HUES64 (cell line): ENCODE data around the gene TBCC.
"Not testable (repeated sequence)": the region's sequence is repeated elsewhere in the genome, so short reads cannot be mapped to it uniquely, and the experiment has no call there.

Experiments
- H3K27ac ChIP-seq: 2 replicates; pipeline ENCODE4 v1.7.0; 2013; ENCODE audit warnings: low read depth, low read length, inconsistent platforms
- H3K27me3 ChIP-seq: 2 replicates; pipeline ENCODE4 v1.6.1; 2013; ENCODE audit warnings: mild to moderate bottlenecking, low read length; ENCODE audit not compliant: insufficient read depth
- H3K36me3 ChIP-seq: 2 replicates; pipeline ENCODE4 v1.6.1; 2013; ENCODE audit warnings: mild to moderate bottlenecking, low read length; ENCODE audit not compliant: insufficient read depth
- H3K4me1 ChIP-seq: 2 replicates; pipeline ENCODE4 v1.6.1; 2013; ENCODE audit warnings: mild to moderate bottlenecking, low read length, moderate library complexity; ENCODE audit not compliant: insufficient read depth
- H3K4me3 ChIP-seq: 2 replicates; pipeline ENCODE4 v1.5.1; 2013; ENCODE audit warnings: mild to moderate bottlenecking, low read length, moderate library complexity
- H3K9ac ChIP-seq: 2 replicates; pipeline ENCODE4 v1.6.1; 2013; ENCODE audit warnings: mild to moderate bottlenecking, low read depth, low read length
- H3K9me3 ChIP-seq: 2 replicates; pipeline ENCODE4 v1.6.1; 2013; ENCODE audit warnings: low read depth, low read length; ENCODE audit not compliant: insufficient read depth
- WGBS: fragments of 150-250, 120-280 bp; methylation state at CpG from one replicate; pipeline ENCODE4 v1.1.7; 2013; ENCODE audit warnings: missing lambda C conversion rate; 5-methylcytosine and 5-hydroxymethylcytosine counted together

Gene TBCC

DNA sequence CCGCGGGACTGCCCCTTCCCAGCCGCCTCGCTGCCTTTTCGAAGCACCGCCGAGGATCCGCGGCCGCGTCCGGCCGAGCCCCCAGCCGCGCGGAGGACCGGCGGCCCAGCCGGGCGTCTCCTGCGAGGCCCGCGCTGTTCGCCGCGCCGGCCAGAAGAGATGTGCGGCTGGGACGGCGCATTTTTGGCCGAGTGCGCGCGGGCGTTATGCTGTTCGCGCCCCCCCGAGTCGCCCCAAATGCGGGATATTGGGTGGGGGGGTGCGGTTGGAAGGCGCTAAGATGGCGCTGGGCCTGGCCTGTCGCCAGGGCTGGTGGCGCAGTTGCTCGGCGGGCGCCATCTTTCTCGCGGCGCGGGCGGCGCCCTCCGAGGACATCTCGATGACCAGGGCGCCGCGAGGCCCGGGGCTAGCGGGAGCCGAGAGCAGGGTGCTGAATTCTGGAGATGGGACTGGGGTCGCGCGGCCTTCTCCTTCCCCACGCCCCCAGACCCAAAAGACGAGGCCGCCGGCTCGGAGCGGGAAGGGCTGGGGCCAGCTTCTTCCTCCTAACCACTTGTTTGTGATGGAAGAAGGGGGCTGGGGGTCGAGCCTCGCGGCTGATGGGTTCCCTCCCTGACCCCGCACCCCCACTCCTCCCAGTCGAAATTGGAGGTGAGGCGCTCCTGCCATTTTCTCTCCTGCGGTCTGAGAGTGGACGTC, 37.4 kb upstream of the TBCC start:
- WGBS: under 1% methylated on average over 70 of the region's 79 CpGs
- no peaks in the 10 kb centered on the region for H3K36me3 ChIP-seq
- H3K4me1 ChIP-seq: peaks cover 34% of the 10 kb centered on the region
- peak overlapping the region; percentile 80 for H3K4me3 ChIP-seq
- peak overlapping the region; percentile 100 for H3K9ac ChIP-seq
- H3K27ac ChIP-seq: peak overlapping the region; percentile 100
- H3K27me3 ChIP-seq: no peaks in the 10 kb centered on the region
- no peaks in the 10 kb centered on the region for H3K9me3 ChIP-seq

DNA sequence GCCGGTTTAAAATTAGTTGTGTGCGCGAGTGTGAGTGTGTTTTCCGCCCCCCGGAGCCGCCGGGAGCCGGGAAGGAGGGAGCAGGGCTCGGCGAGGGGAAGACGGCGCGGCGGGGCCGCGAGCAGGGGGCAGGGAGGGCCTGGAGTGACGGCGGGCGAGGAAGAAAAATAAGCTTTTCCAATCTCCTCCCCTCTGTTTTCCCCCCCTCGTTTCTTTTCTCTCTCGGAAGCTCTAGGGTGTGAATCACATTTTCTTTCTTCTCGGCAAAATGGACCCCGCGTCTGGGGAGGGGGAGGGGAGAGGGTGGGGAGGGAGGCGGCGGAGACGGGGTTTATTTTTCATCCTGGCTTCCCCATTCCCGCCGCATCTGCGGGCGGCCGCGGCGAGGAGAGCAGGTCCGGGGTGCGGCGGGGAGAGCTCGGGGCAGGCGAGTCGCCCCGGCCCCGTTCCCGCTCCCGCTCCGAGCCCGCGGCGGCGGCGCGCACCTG, 36.8 kb upstream of the TBCC start:
- H3K27me3 ChIP-seq: no peaks in the 10 kb centered on the region
- peak overlapping the region; percentile 100 for H3K27ac ChIP-seq
- WGBS: under 1% methylated on average over 47 of the region's 51 CpGs
- peaks cover 34% of the 10 kb centered on the region for H3K4me1 ChIP-seq
- H3K9ac ChIP-seq: peak overlapping the region; percentile 100
- H3K36me3 ChIP-seq: no peaks in the 10 kb centered on the region
- peak overlapping the region; percentile 80 for H3K4me3 ChIP-seq
- H3K9me3 ChIP-seq: no peaks in the 10 kb centered on the region

DNA sequence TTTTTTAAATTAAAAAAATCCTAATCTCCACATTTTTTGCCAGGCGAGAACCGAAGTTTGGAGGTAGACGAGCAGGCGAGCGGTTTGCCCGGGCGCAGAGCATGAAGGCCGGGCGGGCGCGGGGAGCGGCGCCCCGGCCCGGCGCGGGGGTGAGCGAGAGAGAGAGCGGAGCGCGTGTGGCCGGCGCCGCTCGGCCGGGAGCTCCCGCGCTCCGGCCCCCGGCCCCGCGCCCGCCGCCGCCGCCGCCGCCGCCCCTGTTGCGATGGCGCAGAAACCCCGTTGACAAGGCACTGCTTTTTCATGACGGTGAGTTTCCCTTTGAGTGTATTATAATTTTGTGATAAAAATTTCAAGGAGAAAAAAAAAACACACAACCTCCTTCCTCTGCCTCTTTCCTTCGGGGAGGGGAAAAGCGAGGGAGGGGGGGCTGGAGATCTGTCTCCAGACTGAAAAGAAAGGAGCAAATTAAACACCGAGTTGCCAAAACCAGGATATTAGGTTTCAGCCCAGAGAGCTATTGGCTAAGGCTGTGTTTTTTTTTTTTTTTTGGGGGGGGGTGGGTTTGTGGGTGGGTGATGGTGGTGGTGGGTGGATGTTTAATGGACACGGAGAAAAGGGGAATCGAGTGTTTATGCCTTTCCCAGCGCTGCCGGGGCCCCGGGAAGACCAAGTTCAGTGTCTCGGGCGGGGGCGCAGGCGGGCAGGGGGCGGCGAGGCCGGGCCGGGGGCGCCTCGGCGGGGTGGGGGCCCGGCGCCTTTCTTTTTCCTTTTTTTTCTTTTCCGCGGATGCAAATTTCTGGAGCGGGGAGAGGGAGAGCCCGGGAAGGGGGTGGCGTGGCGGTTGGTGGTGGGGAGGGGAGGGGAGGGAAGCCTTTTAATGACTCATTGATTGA, 36.1 kb upstream of the TBCC start, which contains the start of gene BICRAL:
BICRAL (plus strand) TSS at position 257 of the 893 bp plus-strand sequence. CDS start 39,971 bp downstream, outside the sequence.
- WGBS: under 1% methylated on average over 64 of the region's 70 CpGs
- Histone ChIP-seq H3K36me3 (no peaks in the 10 kb centered on the region), H3K4me1 (peaks cover 33% of the 10 kb centered on the region), H3K27me3 (no peaks in the 10 kb centered on the region), H3K9me3 (no peaks in the 10 kb centered on the region), H3K4me3 (peak within 1 kb of the TSS; percentile 80), H3K9ac (peak within 1 kb of the TSS; percentile 100), H3K27ac (peak within 1 kb of the TSS; percentile 100)

DNA sequence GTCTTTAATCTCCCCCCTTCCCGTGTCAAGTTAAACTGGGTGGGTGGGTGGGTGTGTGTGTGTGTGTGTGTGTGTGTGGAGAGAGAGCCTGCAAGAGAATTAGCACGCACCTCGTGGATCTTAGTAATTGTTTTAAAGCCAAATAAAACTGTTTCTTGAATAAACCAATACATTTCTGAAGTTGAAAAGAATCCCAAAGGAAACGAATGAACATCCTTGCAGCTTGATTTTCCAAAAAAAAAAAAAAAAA, 35.6 kb upstream of the TBCC start:
- Histone ChIP-seq H3K9ac (peak overlapping the region; percentile 100), H3K4me3 (peak overlapping the region; percentile 80), H3K27ac (peak overlapping the region; percentile 100; the same call in 1 of the 2 replicates), H3K4me1 (peaks cover 28% of the 10 kb centered on the region), H3K9me3 (no peaks in the 10 kb centered on the region), H3K36me3 (no peaks in the 10 kb centered on the region), H3K27me3 (no peaks in the 10 kb centered on the region)
- 0% methylated on average over 1 of the region's 4 CpGs for WGBS

DNA sequence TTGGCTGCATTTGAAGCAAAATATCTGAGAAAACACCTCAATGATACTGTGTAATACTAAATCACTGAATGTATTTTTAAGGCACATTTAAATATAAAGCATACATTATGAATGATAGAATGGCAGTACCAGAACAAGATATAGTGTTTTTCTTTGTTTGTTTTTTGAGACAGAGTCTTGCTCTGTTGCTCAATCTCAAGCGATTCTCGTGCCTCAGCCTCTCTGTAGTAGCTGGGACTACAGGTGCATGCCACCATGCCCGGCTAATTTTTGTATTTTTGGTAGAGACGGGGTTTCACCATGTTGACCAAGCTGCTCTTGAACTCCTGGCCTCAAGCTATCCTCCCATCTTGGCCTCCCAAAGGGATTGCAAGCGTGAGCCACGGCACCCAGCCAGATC, 33.6 kb upstream of the TBCC start:
- H3K36me3 ChIP-seq: no peaks in the 10 kb centered on the region
- no peak overlapping the region for H3K4me3 ChIP-seq
- no peaks in the 10 kb centered on the region for H3K27me3 ChIP-seq
- 94% methylated on average over 6 of the region's 6 CpGs for WGBS
- H3K9me3 ChIP-seq: no peaks in the 10 kb centered on the region
- H3K27ac ChIP-seq: no peak overlapping the region
- H3K9ac ChIP-seq: no peak overlapping the region
- peaks cover 13% of the 10 kb centered on the region for H3K4me1 ChIP-seq

DNA sequence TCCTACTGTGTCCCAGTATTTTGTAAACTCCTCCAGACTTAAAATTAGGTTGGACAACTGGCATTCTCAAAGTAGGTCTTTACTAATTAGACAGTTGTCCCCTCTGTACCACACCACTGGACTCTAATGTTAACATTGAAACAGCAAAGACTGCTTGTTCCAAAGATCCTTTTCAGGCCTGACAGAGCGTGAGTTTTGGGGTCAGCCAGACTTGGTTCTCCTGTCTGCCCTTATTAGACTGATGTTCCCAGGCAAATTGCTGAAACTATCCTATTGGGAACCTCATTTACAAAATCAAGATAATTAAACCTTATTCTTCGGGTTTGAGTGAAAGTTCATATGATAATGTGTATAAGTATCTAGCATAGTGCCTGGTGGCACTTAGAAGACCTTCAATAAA, 32.2 kb upstream of the TBCC start:
- Histone ChIP-seq H3K27ac (no peak overlapping the region), H3K9ac (no peak overlapping the region), H3K27me3 (no peaks in the 10 kb centered on the region), H3K4me1 (peaks cover 9% of the 10 kb centered on the region), H3K9me3 (no peaks in the 10 kb centered on the region), H3K36me3 (no peaks in the 10 kb centered on the region), H3K4me3 (no peak overlapping the region)
- over 99% methylated on average over 2 of the region's 2 CpGs for WGBS

DNA sequence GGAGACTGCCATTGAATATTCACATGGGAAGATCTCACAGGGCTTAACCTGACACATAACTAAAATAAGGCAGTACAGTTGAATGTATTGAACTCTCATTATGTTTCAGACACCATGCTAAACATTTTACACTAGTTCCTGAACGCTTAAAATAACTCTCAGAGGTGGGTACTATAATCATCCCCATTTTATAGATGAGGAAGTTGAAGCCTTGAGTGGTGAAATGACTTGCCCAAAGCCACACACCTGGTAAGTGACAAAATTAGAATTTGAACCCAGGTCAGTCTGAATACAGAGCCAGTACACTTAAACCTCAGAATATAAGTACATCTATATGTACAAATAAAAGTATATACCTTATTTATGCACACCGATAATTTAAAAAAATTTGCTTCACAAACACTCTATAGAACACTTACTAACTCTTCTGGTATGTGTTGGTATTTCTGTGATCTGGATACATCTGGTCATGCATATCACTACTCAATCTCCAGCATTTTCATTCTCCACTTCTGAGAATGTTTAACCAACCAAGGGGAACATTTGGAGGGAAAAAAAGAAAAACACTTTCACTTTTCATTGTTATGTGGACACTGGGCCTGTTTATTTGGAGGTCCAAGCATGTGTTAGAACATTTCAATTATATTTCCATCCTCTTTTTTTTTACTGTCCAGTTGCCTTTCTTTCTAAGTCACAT, 31.4 kb upstream of the TBCC start:
- H3K36me3 ChIP-seq: no peaks in the 10 kb centered on the region
- peaks cover 12% of the 10 kb centered on the region for H3K4me1 ChIP-seq
- no CpG with 5 or more reads among the region's 2 CpGs for WGBS
- no peak overlapping the region for H3K4me3 ChIP-seq
- no peak overlapping the region for H3K27ac ChIP-seq
- H3K27me3 ChIP-seq: no peaks in the 10 kb centered on the region
- H3K9ac ChIP-seq: no peak overlapping the region
- no peaks in the 10 kb centered on the region for H3K9me3 ChIP-seq

DNA sequence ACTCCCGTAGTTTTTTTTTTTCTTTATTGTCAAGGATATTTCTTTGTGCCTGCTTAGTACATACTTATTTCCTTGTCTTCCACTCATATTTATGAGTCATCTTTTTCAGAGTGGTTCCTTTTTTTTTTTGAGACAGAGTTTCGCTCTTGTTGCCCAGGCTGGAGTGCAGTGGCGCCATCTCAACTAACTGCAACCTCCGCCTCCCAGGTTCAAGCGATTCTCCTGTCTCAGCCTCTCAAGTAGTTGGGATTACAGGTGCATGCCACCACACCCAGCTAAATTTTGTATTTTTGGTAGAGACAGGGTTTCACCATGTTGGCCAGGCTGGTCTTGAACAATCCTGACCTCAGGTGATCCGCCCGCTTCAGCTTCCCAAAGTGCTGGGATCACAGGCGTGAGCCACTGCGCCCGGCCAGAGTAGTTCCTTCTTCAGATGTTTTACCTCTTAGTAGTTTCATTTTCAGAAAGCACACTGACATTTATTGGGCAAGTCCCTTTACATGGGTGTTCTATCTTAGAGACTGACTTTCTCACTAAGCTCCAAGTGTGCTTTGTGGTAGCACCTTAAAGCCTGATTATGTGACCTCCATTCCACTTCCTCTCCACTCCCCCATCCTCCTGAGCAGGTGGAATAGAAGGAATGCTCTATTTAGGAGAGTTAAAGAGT, 29.1 kb upstream of the TBCC start:
- not testable (repeated sequence) for H3K9ac ChIP-seq, H3K4me3 ChIP-seq, H3K27ac ChIP-seq, H3K9me3 ChIP-seq, H3K36me3 ChIP-seq, H3K27me3 ChIP-seq
- WGBS: 97% methylated on average over 10 of the region's 10 CpGs
- H3K4me1 ChIP-seq: peaks cover 15% of the 10 kb centered on the region

DNA sequence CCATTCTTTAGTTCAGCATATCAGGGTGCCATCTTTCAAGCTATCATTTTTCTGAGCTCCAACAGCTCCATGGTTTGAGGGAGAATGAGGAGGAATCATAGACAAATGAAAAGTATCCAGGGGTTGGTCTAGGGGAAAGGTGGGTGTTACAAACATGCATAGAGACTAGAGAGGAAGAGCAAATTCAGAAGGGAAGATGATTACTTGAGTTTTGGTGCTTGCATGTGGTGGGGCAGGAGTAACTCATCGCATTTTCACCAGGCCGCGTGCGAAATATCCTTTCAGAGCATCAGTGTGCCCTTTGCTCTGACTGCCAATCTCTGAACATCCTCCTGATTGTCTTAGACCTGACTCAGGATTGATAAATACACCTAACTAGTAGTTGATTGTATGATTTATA, 28.3 kb upstream of the TBCC start:
- peaks cover 15% of the 10 kb centered on the region for H3K4me1 ChIP-seq
- H3K27ac ChIP-seq: no peak overlapping the region
- 91% methylated on average over 4 of the region's 4 CpGs for WGBS
- H3K27me3 ChIP-seq: no peaks in the 10 kb centered on the region
- no peaks in the 10 kb centered on the region for H3K36me3 ChIP-seq
- no peak overlapping the region for H3K9ac ChIP-seq
- no peaks in the 10 kb centered on the region for H3K9me3 ChIP-seq
- H3K4me3 ChIP-seq: no peak overlapping the region

DNA sequence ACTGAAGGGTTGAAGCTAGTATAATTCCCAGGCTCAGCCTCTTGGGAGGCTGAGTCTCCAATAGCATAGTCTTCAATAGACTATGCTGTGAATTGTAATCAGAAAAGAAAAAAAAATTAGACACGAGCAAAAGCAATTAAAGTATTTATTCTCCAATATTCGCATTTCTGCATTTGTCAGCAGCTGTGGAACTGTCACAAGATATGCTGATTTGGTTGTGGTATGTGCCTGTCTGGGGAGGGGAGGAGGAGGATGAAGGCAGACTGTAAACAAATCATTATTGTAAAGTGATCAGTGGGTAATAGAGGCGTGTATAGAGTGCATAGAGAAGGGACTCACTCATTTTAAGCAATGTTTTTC, 25.8 kb upstream of the TBCC start:
- WGBS: 51% methylated on average over 3 of the region's 3 CpGs
- H3K27ac ChIP-seq: peak overlapping the region; percentile 63; the same call in 1 of the 2 replicates

More for the DNA sequence above, 25.8 kb upstream of the TBCC start:
- Histone ChIP-seq H3K9me3 (no peaks in the 10 kb centered on the region), H3K4me3 (peak overlapping the region; percentile 32), H3K27me3 (no peaks in the 10 kb centered on the region), H3K4me1 (peaks cover 15% of the 10 kb centered on the region), H3K36me3 (no peaks in the 10 kb centered on the region), H3K9ac (no peak overlapping the region)
